CD4-positive, alpha-beta T cell treated with Interleukin-4 for 4 hours (primary cell): ENCODE results near the gene WDHD1.
A peak's percentile ranks its signal among the peaks of the same experiment; 100 is the strongest.
"Not testable (repeated sequence)": the region's sequence is repeated elsewhere in the genome, so short reads cannot be mapped to it uniquely, and the experiment has no call there.

ENCODE experiments used
- DNase-seq: peaks from one replicate; pipeline ENCODE4 v3.0.0-alpha.2; 2020

The WDHD1 gene

GRCh38 chr14:54902521-54903420 is 124.1 kb downstream of the WDHD1 start, which contains the start of gene GCH1:
Gene GCH1, minus strand, starts transcription at chr14:54902826. Its CDS starts 163 bp downstream, at chr14:54902663.
- peak; percentile 69 for DNase-seq

GRCh38 chr14:54902143-54902520 is 124.8 kb downstream of the WDHD1 start:
- peak; percentile 78 for DNase-seq

- no peak for DNase-seq
These were observed 125.3 kb downstream of the WDHD1 start for GRCh38 chr14:54901380-54902142.

GRCh38 chr14:54899573-54899972 is 127.3 kb downstream of the WDHD1 start:
- DNase-seq, result no peak

GRCh38 chr14:54897809-54898555 is 128.9 kb downstream of the WDHD1 start:
- DNase-seq, result not testable (repeated sequence)

DNA sequence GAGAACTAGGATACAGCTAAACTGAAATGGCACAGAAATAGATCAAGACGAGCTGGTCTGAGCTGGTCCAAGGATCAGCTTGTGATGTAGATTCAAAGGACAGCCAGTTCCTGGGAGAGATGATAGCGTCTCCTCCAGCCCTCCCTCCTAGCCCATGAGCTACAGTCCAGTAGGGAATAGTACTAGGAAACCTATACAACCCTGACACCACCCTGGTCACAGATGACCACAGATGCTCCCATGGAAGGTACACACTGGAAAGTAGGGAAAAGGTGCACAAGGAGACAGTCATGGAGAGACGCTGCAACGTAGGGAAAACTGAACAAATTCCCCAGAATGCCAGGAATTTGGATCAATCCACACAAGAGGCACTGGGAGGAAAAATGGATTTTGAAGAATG is 131.2 kb downstream of the WDHD1 start:
- no peak for DNase-seq

- no peak for DNase-seq
These were observed 131.9 kb downstream of the WDHD1 start for GRCh38 chr14:54894995-54895394.

- peak; percentile 61 for DNase-seq
These were observed 133.6 kb downstream of the WDHD1 start for GRCh38 chr14:54893151-54893760.

DNA sequence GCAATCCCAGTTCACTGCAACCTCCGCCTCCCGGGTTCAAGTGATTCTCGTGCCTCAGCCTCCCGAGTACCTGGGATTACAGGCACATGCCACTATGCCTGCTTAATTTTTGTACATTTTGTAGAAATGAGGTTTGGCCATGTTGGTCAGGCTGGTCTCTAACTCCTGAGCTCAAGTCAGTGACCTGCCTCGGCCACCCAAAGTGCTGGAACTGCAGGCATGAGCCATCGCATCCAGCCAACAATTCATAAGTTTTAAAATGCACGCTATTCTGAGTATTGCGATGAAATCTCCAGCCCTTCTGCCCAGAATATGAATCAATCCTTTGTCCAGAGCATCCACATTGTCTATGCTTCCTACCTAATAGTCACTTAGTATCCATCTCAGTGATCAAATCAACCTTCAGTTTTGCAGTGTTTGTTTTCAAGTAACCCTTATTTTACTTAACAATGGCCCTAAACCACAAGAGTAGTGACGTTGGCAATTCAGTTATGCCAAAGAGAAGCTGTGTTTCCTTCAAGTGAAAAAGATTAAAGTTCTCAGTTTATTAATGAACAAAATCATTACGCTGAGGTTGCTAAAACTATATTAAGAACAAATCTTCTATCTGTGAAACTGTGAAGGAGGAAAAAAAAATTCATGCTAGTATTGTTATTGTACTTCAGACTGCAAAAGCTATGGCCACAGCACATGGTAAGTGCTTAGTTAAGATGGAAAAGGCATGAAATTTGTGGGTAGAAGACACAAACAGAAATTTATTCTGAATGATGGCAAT is 135.2 kb downstream of the WDHD1 start:
- DNase-seq, result no peak

- no peak for DNase-seq
These were observed 136.1 kb downstream of the WDHD1 start for GRCh38 chr14:54890788-54891187.

DNA sequence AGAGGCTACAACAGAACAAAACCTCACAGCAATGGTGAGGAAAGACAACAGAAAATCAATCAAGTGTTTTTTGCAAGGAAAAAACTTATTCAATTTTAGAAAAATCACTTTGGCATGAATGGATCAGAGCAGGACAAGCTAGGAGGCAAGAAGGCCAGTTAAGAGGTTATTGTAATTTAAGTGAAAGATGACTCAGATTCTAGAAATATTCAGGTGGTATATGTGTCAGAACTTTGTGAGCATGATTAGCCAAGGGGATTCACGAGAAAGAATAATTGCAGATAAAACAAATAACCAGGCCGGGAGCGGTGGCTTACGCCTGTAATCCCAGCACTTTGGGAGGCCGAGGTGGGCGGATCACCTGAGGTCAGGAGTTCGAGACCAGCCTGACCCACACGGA is 137.0 kb downstream of the WDHD1 start:
- DNase-seq, result no peak
